HG02571 (cell line): ENCODE data around the gene RPL11.
"Not testable (repeated sequence)": the region's sequence is repeated elsewhere in the genome, so short reads cannot be mapped to it uniquely, and the experiment has no call there.

Source experiments
- ATAC-seq: cut with Tn5 transposase; IDR thresholded peaks from one replicate; pipeline ENCODE4 v1.9.1; 2021; ENCODE audit warnings: mild to moderate bottlenecking, moderate library complexity; ENCODE audit not compliant: unreplicated experiment

RPL11 gene

DNA sequence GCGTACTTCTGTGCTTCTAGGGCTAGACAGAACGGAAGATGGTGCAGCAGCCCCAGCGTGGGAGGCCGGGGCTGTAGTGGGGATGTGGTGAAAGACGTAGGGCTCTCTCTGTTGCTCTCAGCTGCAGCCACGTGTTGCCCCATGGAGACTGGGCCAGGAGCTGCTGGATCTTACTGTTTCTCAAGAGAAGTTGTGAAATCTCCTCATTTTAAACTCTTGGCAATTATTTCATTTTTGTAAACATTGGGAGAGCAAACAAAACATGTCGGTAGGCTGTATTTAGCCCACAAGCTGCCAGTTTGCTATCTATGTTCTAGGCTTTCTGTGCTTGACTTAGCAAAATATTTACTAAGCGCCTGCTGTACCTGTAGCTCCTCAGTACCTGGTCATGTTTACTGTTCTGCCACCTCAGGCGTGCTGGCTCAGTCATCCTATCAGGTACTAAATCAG lies 35.8 kb downstream of the RPL11 start:
- ATAC-seq = no peak

DNA sequence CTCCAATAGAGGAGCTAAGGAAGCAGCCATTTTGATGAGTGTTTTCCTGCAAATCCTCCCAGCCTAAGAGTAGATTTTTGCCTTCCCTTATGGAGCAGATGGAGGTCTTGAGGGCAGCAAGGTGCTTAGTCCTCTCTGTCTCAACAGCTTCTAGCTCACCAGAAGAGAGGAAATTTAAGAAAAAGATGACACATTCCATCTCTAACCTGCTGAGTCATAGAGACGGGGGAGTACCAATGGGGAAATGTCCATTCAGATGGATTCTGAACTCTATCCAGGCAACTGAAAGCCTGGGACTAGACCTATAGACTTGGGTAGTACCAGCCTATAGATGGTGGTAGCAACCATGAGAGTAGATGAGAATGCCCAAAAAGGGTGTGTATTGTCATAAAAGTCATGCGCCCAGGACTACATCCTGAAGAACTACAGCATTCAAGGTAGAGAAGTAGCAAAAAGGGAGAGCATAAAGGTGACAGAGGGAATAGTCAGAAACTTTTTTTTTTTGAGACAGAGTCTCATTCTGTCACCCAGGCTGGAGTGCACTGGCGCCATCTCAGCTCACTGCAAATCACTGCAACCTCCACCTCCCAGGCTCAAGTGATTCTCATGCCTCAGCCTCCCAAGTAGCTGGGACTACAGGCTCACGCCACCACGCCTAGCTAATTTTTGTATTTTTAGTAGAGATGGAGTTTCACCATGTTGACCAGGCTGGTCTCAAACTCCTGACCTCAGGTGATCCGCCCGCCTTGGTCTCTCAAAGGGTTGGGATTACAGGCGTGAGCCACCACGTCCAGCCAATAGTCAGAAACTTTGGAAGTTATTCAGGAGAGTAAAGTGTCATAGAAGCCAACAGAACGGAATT lies 41.0 kb downstream of the RPL11 start:
- no peak for ATAC-seq

DNA sequence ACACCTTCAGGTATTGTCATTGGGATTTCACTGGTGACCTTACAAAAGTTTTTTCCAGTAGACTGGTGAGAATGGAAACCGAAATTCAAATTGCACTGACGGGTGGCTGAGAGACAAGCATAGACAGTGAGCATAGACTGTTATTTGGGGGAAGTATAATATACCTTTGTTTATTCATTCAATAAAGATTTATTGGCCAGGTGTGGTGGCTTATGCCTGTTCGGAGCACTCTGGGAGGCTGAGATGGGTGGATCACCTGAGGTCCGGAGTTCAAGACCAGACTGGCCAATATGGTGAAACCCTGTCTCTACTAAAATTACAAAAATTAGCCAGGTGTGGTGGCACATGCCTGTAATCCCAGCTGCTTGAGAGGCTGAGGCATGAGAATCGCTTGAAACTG lies 41.7 kb downstream of the RPL11 start:
- not testable (repeated sequence) for ATAC-seq

DNA sequence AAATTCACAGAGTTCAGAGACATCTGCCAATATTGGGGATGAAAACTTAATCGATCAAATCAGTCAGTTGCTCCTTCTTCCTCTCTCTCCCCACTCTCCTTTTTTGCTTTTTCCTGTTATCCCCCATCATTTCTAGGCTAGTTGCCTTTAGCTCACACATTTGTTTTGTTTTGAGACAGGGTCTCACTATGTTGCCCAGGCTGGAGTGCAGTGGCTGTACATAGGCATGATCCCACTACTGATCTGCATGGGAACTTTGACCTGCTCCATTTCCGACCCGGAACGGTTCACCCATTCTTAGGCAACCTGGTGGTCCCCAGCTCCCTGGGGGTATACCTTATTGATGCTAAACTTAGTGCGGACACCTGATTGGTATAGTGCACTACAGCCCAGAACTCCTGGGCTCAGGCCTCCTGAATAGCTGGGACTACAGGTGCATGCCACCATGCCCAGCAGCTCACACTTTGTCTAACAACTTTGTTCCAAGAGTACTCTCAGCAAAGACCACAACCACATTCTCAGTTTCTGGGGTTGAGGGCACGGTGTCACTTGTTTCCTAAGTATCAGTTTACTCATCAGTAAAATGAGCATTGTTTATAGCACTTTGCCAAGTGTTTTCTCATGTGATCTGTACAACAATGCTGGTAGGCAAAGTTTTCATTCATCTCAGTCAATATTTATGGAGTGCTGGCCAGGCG lies 45.0 kb downstream of the RPL11 start:
- ATAC-seq = no peak

DNA sequence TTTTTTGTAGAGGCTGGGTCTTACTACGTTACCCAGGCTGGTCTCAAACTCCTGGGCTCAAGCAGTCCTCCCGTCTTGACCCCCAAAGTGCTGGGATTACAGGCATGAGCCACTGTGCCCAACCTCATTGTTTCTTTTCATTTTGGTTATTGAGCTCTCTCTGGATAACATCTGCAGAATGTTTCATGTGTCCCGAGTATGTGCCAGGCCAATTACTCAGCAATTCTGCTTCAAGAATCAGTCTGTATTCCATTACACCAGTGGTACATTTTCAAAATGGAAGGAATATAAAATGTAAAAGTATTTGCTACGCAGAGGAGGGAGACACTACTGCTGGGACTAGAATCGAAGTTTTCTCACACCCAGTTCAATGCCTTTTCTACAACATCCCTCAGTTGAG lies 50.0 kb downstream of the RPL11 start:
- no peak for ATAC-seq

DNA sequence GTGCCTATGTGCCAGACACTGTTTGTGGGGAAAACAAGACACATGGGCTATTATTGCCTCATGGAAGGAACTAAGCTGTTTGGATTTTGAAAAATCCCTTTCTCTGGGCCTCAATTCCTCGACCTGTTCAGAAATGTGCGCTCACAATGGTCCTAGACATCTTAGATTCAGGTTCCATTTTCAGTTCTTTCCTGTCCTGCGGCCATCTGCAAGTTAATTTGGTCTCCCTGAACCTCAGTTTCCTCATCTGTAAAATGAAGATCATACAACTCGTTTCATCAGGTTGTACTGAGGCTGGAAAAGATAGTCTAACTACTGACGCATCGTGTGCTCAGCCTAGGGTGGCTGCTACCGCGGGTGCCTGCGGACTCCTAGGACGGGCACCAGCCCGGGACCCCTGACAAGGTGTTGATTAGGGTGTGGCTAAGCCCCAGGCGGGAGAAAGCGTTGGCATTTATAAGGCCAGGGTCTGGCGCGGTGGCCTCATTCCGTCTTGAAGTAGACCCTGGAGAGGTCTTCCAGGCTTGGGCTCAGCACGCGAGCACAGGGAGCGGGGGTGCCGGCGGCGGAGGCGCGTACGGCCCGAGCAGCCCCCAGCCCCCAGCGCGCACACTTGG lies 51.2 kb downstream of the RPL11 start:
- peak; percentile 25 for ATAC-seq

DNA sequence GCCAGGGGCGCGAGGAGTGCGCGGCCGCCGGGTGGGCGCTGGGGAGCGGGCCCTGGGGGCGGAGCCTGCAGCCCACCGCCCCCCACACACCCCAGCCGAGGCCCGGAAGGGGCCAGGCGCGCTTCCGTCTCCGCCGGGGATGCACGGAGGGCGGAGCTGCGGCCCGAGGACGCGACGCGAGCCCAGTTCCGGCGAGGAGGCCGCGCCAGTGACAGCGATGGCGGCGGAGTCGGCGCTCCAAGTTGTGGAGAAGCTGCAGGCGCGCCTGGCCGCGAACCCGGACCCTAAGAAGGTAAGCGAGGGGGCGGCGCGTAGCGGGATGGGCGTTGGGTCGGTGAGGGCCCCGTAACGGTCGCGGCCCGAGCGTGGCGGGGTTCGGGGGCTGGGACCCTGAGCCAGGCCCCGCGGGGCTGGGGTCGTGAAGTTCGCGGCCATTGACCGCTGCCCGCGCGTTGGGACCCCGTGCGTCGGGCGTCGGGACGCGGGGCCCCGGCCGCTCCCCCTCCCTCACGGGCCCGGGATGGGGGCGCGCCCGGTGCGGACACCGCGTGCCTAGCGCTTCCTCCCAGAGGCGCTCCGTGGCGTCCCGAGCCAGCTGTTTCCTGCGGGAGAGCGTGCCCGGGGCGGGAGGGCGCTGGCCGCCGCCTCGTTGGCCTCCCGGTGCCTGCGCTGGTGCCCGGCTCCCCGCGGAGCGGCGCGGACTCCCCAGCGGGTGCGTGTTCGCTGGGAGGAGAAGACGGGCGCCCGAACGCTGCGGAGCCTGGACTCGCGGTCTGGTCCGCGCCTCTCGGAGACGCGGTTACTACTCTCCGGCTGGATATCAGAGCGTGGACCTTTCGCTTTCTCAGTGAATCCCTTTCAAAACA lies 51.9 kb downstream of the RPL11 start, which contains the start of gene ELOA:
TSS of gene ELOA (plus strand) at position 185 of the 866 bp plus-strand sequence. CDS start at position 218, 33 bp downstream.
- ATAC-seq = peak; percentile 67

DNA sequence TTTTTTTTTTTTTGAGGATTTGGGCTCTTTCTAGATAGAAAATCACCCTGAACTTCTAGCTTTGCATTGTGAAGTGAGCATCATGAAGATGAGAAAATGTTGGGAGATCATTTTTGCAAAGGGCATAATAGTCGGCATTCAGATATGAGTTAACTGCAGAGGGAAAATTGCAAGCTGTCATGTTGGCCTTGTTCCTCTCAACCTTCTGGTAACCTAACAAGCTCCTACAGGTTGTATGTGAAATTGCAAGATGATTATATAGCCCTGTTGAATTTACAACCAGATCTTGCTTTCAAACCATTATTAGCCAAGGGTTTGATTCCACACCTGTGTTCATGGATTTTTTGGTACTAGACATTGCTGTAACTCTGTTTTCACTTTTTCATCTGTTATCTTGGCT lies 53.9 kb downstream of the RPL11 start:
- ATAC-seq = no peak
